Mucosa of descending colon (tissue), 3 donors: ENCODE results near the gene ERGIC3. TPM values are rescaled to one million over a fixed set of nuclear protein-coding genes. Genes with fewer than 3 reads are reported as not detected.

ENCODE experiments used
- ATAC-seq: fragments of 200-7000 bp; cut with Tn5 transposase; one replicate; pipeline ENCODE4 v1.9.1; 2020; ENCODE audit warnings: mild to moderate bottlenecking, moderate library complexity
- DNase-seq, 3 donors: peaks; one replicate each; pipeline ENCODE4 v3.0.0-alpha.2; 2020
- H3K36me3 ChIP-seq: fragments of 200-600 bp; one replicate; pipeline ENCODE4 v1.8.0; 2021; ENCODE audit warnings: low read depth, mild to moderate bottlenecking
- H3K4me1 ChIP-seq: fragments of 200-600 bp; one replicate; pipeline ENCODE4 v1.8.0; 2021; ENCODE audit warnings: low read depth, mild to moderate bottlenecking
- H3K4me3 ChIP-seq: fragments of 200-600 bp; one replicate; pipeline ENCODE4 v1.8.0; 2021; ENCODE audit warnings: mild to moderate bottlenecking
- H3K9me3 ChIP-seq: fragments of 200-600 bp; one replicate; pipeline ENCODE4 v1.8.0; 2021; ENCODE audit warnings: mild to moderate bottlenecking
- CTCF ChIP-seq: fragments of 200-600 bp; IDR thresholded peaks from one replicate; pipeline ENCODE4 v1.8.0; 2022; ENCODE audit warnings: antibody characterized with exemption, mild to moderate bottlenecking
- intact Hi-C, 2 donors: fragments of 100-400 bp; cut with DNase I in 1 of 2; cut with micrococcal nuclease in 1 of 2; formaldehyde crosslinking; loops; one replicate each; pipeline versions ENCODE4 v1.11.0 to v1.11.1; 2022; cut with DNase I, micrococcal nuclease
- total RNA-seq, 3 donors: library from RNA; stranded (reverse); fragmentation: NEBNext Ultra II Directional in 2 of 3; extraction: Animal tissue kit (Norgen Biotek cat#: 25700) in 2 of 3; gene quantifications; one replicate each; pipeline versions ENCODE4 v1.2.1 to v1.2.4, GENCODE V29; 2021 to 2023
- donor health status: DM: no; HTN: no; CAD: no; lungs with moderate emphysema.
- donor health status: DM: no; HTN: no; CAD: no.
- donor health status: DM: no; HTN: yes; CAD: no.

Gene ERGIC3
- total RNA-seq, 3 donors from 2014 or later: 194 to 283 (median 206) TPM

GRCh38 chr20:35564905-35565304, 23.0 kb downstream of the ERGIC3 start:
- intact Hi-C loops: loop anchor here in 1 of 2 donors (5.0 kb wide), 1 partner anchor 42 kb away; no protein-coding TSS in a partner anchor
- Histone ChIP-seq H3K36me3 (no peaks in the 10 kb centered on the region), H3K4me1 (no peaks in the 10 kb centered on the region), H3K9me3 (no peaks in the 10 kb centered on the region), H3K4me3 (no peak overlapping the region)
- DNase-seq (peak in 1 of 3 donors; percentile 14), ATAC-seq (no peak)
- TF ChIP-seq CTCF: no peak

- H3K9me3 ChIP-seq: peaks cover 8% of the 10 kb centered on the region
- no peak overlapping the region for H3K4me3 ChIP-seq
- H3K36me3 ChIP-seq: no peaks in the 10 kb centered on the region
- no peaks in the 10 kb centered on the region for H3K4me1 ChIP-seq
- TF ChIP-seq CTCF: no peak
- intact Hi-C loops: loop anchor here in 1 of 2 donors (5.0 kb wide), 1 partner anchor 39 kb away; no protein-coding TSS in a partner anchor
- ATAC-seq: peak; percentile 76
- peak in 2 of 3 donors; percentile 35 to 50 for DNase-seq
Observed at GRCh38 chr20:35568645-35569044, 26.8 kb downstream of the ERGIC3 start.

GRCh38 chr20:35571555-35571954, 29.7 kb downstream of the ERGIC3 start:
- Histone ChIP-seq H3K4me3 (no peak overlapping the region), H3K9me3 (peaks cover 8% of the 10 kb centered on the region), H3K36me3 (no peaks in the 10 kb centered on the region), H3K4me1 (no peaks in the 10 kb centered on the region)
- intact Hi-C loops: no loop called here
- no peak for ATAC-seq
- no peak for TF ChIP-seq CTCF
- DNase-seq: no peak

GRCh38 chr20:35572838-35573237, 31.0 kb downstream of the ERGIC3 start:
- no peak for ATAC-seq
- no peak for TF ChIP-seq CTCF
- H3K4me3 ChIP-seq: no peak overlapping the region
- peaks cover 8% of the 10 kb centered on the region for H3K9me3 ChIP-seq
- H3K36me3 ChIP-seq: no peaks in the 10 kb centered on the region
- H3K4me1 ChIP-seq: no peaks in the 10 kb centered on the region
- no peak for DNase-seq
- intact Hi-C loops: no loop called here

GRCh38 chr20:35575958-35576357, 34.1 kb downstream of the ERGIC3 start:
- H3K9me3 ChIP-seq: peaks cover 8% of the 10 kb centered on the region
- TF ChIP-seq CTCF: no peak
- DNase-seq (peak; percentile 75 to 97 (median 82)), ATAC-seq (peak; percentile 97)
- H3K4me1 ChIP-seq: no peaks in the 10 kb centered on the region
- intact Hi-C loops: no loop called here
- H3K36me3 ChIP-seq: no peaks in the 10 kb centered on the region
- no peak overlapping the region for H3K4me3 ChIP-seq

GRCh38 chr20:35576816-35577215, 34.9 kb downstream of the ERGIC3 start:
- DNase-seq (peak in 1 of 3 donors; percentile 19), ATAC-seq (no peak)
- intact Hi-C loops: no loop called here
- Histone ChIP-seq H3K4me3 (no peak overlapping the region), H3K36me3 (no peaks in the 10 kb centered on the region), H3K4me1 (no peaks in the 10 kb centered on the region), H3K9me3 (peaks cover 8% of the 10 kb centered on the region)
- TF ChIP-seq CTCF: no peak
